ENCODE measurements around the gene ETV3L. TPM values are rescaled to one million over a fixed set of nuclear protein-coding genes. Genes with fewer than 3 reads are reported as not detected.

Gene ETV3L
- total RNA-seq, 1 experiment from 2014 or later, result 0.13 TPM

DNA sequence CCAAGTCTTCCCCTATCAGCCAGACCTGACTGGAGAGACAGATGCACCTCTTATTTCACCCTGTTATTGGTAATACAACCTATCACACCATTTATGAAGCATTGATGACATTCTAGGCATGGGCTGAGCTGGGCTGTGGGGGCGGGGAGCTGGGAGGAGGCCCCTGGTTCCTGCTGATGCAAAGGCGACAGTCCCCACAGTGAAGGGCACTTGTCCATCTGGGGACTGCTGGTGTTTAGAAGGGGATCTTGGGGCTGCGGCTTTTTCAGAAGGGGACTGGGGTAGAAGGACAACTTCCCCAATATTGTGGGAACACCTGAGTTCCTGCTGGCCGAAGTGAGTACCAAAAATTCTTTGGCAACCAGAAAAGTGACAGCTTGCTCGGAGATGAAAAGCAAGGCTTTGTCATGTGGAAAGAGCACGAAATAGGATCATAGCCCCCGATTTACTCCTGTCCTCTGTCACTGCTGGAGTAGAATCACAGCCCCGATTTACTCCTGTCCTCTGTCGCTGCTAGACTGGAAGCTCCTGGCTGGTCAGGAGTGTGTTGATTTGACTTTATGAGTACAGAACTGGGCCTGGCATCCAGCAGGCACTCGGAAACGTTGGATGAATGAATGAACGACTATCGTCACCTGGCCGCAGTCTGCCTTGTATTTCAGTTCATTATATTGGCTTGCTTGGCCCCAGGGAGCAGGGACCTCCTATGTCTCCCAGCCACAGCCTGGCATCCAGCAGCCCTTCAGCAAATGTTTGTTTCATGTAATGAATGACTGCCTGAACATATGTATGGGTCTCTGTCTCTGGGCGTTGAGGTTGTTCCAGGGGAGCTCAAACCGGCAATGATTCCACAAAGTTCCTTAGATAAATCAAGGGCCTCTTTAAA lies 16.5 kb upstream of the ETV3L start:
- H3K4me1 Mint-ChIP-seq, result peaks cover 73% of the 10 kb centered on the region
- CTCF ChIA-PET, result interaction anchor here (0.6 to 4.2 kb wide), 6 partner anchors 20 to 1999 kb away, joined by 3 to 38 read pairs (median 5); no protein-coding TSS in a partner anchor
- no peaks in the 10 kb centered on the region for H3K36me3 Mint-ChIP-seq
- H3K27me3 Mint-ChIP-seq (ENCODE audit: low read depth), result peaks cover 14% of the 10 kb centered on the region
- no peak for TF ChIP-seq SOX15 (CRISPR knock-in tag; IDR thresholded peaks at IDR 0.05)
- TF ChIP-seq, protein P1, sequence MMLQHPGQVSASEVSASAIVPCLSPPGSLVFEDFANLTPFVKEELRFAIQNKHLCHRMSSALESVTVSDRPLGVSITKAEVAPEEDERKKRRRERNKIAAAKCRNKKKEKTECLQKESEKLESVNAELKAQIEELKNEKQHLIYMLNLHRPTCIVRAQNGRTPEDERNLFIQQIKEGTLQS (CRISPR knock-in tag; conservative IDR thresholded peaks at IDR 0.05), result no peak
- TF ChIP-seq SMAD4 (CRISPR knock-in tag; IDR thresholded peaks at IDR 0.05), result no peak
- TF ChIP-seq, protein P2, sequence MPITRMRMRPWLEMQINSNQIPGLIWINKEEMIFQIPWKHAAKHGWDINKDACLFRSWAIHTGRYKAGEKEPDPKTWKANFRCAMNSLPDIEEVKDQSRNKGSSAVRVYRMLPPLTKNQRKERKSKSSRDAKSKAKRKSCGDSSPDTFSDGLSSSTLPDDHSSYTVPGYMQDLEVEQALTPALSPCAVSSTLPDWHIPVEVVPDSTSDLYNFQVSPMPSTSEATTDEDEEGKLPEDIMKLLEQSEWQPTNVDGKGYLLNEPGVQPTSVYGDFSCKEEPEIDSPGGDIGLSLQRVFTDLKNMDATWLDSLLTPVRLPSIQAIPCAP (CRISPR knock-in tag; IDR thresholded peaks at IDR 0.05), result no peak
- TF ChIP-seq, protein P3, sequence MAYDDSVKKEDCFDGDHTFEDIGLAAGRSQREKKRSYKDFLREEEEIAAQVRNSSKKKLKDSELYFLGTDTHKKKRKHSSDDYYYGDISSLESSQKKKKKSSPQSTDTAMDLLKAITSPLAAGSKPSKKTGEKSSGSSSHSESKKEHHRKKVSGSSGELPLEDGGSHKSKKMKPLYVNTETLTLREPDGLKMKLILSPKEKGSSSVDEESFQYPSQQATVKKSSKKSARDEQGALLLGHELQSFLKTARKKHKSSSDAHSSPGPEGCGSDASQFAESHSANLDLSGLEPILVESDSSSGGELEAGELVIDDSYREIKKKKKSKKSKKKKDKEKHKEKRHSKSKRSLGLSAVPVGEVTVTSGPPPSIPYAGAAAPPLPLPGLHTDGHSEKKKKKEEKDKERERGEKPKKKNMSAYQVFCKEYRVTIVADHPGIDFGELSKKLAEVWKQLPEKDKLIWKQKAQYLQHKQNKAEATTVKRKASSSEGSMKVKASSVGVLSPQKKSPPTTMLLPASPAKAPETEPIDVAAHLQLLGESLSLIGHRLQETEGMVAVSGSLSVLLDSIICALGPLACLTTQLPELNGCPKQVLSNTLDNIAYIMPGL (CRISPR knock-in tag; IDR thresholded peaks at IDR 0.05), result no peak
- TF ChIP-seq SMAD3 (CRISPR knock-in tag; IDR thresholded peaks at IDR 0.05; ENCODE audit: borderline replicate concordance), result no peak
- TF ChIP-seq, protein P4, sequence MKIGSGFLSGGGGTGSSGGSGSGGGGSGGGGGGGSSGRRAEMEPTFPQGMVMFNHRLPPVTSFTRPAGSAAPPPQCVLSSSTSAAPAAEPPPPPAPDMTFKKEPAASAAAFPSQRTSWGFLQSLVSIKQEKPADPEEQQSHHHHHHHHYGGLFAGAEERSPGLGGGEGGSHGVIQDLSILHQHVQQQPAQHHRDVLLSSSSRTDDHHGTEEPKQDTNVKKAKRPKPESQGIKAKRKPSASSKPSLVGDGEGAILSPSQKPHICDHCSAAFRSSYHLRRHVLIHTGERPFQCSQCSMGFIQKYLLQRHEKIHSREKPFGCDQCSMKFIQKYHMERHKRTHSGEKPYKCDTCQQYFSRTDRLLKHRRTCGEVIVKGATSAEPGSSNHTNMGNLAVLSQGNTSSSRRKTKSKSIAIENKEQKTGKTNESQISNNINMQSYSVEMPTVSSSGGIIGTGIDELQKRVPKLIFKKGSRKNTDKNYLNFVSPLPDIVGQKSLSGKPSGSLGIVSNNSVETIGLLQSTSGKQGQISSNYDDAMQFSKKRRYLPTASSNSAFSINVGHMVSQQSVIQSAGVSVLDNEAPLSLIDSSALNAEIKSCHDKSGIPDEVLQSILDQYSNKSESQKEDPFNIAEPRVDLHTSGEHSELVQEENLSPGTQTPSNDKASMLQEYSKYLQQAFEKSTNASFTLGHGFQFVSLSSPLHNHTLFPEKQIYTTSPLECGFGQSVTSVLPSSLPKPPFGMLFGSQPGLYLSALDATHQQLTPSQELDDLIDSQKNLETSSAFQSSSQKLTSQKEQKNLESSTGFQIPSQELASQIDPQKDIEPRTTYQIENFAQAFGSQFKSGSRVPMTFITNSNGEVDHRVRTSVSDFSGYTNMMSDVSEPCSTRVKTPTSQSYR (CRISPR knock-in tag; IDR thresholded peaks at IDR 0.05), result no peak
- TF ChIP-seq, protein P5, sequence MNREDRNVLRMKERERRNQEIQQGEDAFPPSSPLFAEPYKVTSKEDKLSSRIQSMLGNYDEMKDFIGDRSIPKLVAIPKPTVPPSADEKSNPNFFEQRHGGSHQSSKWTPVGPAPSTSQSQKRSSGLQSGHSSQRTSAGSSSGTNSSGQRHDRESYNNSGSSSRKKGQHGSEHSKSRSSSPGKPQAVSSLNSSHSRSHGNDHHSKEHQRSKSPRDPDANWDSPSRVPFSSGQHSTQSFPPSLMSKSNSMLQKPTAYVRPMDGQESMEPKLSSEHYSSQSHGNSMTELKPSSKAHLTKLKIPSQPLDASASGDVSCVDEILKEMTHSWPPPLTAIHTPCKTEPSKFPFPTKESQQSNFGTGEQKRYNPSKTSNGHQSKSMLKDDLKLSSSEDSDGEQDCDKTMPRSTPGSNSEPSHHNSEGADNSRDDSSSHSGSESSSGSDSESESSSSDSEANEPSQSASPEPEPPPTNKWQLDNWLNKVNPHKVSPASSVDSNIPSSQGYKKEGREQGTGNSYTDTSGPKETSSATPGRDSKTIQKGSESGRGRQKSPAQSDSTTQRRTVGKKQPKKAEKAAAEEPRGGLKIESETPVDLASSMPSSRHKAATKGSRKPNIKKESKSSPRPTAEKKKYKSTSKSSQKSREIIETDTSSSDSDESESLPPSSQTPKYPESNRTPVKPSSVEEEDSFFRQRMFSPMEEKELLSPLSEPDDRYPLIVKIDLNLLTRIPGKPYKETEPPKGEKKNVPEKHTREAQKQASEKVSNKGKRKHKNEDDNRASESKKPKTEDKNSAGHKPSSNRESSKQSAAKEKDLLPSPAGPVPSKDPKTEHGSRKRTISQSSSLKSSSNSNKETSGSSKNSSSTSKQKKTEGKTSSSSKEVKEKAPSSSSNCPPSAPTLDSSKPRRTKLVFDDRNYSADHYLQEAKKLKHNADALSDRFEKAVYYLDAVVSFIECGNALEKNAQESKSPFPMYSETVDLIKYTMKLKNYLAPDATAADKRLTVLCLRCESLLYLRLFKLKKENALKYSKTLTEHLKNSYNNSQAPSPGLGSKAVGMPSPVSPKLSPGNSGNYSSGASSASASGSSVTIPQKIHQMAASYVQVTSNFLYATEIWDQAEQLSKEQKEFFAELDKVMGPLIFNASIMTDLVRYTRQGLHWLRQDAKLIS (CRISPR knock-in tag; IDR thresholded peaks at IDR 0.05; ENCODE audit: borderline replicate concordance), result no peak
- no peak for TF ChIP-seq NR1H2 (CRISPR knock-in tag; IDR thresholded peaks at IDR 0.05)
- TF ChIP-seq, protein P6, sequence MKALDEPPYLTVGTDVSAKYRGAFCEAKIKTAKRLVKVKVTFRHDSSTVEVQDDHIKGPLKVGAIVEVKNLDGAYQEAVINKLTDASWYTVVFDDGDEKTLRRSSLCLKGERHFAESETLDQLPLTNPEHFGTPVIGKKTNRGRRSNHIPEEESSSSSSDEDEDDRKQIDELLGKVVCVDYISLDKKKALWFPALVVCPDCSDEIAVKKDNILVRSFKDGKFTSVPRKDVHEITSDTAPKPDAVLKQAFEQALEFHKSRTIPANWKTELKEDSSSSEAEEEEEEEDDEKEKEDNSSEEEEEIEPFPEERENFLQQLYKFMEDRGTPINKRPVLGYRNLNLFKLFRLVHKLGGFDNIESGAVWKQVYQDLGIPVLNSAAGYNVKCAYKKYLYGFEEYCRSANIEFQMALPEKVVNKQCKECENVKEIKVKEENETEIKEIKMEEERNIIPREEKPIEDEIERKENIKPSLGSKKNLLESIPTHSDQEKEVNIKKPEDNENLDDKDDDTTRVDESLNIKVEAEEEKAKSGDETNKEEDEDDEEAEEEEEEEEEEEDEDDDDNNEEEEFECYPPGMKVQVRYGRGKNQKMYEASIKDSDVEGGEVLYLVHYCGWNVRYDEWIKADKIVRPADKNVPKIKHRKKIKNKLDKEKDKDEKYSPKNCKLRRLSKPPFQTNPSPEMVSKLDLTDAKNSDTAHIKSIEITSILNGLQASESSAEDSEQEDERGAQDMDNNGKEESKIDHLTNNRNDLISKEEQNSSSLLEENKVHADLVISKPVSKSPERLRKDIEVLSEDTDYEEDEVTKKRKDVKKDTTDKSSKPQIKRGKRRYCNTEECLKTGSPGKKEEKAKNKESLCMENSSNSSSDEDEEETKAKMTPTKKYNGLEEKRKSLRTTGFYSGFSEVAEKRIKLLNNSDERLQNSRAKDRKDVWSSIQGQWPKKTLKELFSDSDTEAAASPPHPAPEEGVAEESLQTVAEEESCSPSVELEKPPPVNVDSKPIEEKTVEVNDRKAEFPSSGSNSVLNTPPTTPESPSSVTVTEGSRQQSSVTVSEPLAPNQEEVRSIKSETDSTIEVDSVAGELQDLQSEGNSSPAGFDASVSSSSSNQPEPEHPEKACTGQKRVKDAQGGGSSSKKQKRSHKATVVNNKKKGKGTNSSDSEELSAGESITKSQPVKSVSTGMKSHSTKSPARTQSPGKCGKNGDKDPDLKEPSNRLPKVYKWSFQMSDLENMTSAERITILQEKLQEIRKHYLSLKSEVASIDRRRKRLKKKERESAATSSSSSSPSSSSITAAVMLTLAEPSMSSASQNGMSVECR (CRISPR knock-in tag; IDR thresholded peaks at IDR 0.05; ENCODE audit: borderline replicate concordance), result no peak
- no peak for TF ChIP-seq RORB (CRISPR knock-in tag; IDR thresholded peaks at IDR 0.05)
- no peak for TF ChIP-seq TEAD1 (CRISPR knock-in tag; IDR thresholded peaks at IDR 0.05)
- TF ChIP-seq, protein P7, sequence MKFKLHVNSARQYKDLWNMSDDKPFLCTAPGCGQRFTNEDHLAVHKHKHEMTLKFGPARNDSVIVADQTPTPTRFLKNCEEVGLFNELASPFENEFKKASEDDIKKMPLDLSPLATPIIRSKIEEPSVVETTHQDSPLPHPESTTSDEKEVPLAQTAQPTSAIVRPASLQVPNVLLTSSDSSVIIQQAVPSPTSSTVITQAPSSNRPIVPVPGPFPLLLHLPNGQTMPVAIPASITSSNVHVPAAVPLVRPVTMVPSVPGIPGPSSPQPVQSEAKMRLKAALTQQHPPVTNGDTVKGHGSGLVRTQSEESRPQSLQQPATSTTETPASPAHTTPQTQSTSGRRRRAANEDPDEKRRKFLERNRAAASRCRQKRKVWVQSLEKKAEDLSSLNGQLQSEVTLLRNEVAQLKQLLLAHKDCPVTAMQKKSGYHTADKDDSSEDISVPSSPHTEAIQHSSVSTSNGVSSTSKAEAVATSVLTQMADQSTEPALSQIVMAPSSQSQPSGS (CRISPR knock-in tag; IDR thresholded peaks at IDR 0.05; ENCODE audit: borderline replicate concordance, low read depth), result no peak
- TF ChIP-seq JAZF1 (CRISPR knock-in tag; IDR thresholded peaks at IDR 0.05), result no peak
- no peak for TF ChIP-seq GRHL2 (CRISPR knock-in tag; IDR thresholded peaks at IDR 0.05; ENCODE audit: insufficient replicate concordance, severe bottlenecking)
- no peak for TF ChIP-seq HMGA2 (CRISPR knock-in tag; IDR thresholded peaks at IDR 0.05)
- no peak for TF ChIP-seq FOXP1 (CRISPR knock-in tag; IDR thresholded peaks at IDR 0.05; ENCODE audit: borderline replicate concordance)
- TF ChIP-seq, protein P8, sequence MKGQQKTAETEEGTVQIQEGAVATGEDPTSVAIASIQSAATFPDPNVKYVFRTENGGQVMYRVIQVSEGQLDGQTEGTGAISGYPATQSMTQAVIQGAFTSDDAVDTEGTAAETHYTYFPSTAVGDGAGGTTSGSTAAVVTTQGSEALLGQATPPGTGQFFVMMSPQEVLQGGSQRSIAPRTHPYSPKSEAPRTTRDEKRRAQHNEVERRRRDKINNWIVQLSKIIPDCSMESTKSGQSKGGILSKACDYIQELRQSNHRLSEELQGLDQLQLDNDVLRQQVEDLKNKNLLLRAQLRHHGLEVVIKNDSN (CRISPR knock-in tag; IDR thresholded peaks at IDR 0.05), result no peak
- no peaks in the 10 kb centered on the region for H3K9me3 Mint-ChIP-seq
- POLR2A ChIA-PET, result no interaction called here
- no peak overlapping the region for H3K4me3 Mint-ChIP-seq
- H3K27ac Mint-ChIP-seq, result 0 out of 2 replicates have a peak overlapping the region, but pooled peaks have one; percentile 43
- no peak for DNase-seq (ENCODE audit: low spot score)
- no peak for ATAC-seq
